GM18907 (cell line): ENCODE data around the gene CSKMT.
A peak's percentile ranks its signal among the peaks of the same experiment; 100 is the strongest.
"Not testable (repeated sequence)": the region's sequence is repeated elsewhere in the genome, so short reads cannot be mapped to it uniquely, and the experiment has no call there.

Experiments used
- ATAC-seq: cut with Tn5 transposase; IDR thresholded peaks from one replicate; pipeline ENCODE4 v1.9.1; 2021; ENCODE audit warnings: mild to moderate bottlenecking, moderate library complexity; ENCODE audit not compliant: unreplicated experiment

CSKMT gene

GRCh38 chr11:62654297-62654696 lies 10.8 kb upstream of the CSKMT start:
- no peak for ATAC-seq

GRCh38 chr11:62656796-62657429 lies 8.2 kb upstream of the CSKMT start:
- ATAC-seq, result no peak

- ATAC-seq, result peak; percentile 41
These were observed 572 bp upstream of the CSKMT start for GRCh38 chr11:62664405-62665074.

GRCh38 chr11:62665599-62666258 lies 617 bp downstream of the CSKMT start:
- ATAC-seq, result peak; percentile 9

- no peak for ATAC-seq
These were observed 1.3 kb downstream of the CSKMT start for GRCh38 chr11:62666259-62666926.

GRCh38 chr11:62667460-62667859 lies 2.3 kb downstream of the CSKMT start:
- ATAC-seq, result no peak

- ATAC-seq, result no peak
These were observed 4.5 kb downstream of the CSKMT start for GRCh38 chr11:62669420-62670161.

GRCh38 chr11:62671236-62671607 lies 6.1 kb downstream of the CSKMT start:
- no peak for ATAC-seq

GRCh38 chr11:62671608-62672389 lies 6.7 kb downstream of the CSKMT start, which contains the start of the genes LBHD1 and UQCC3:
LBHD1 (minus strand) TSS chr11:62672267; CDS start chr11:62670031, 2,236 bp downstream.
UQCC3 (plus strand) TSS chr11:62671673; CDS start chr11:62671746, 73 bp downstream.
- ATAC-seq, result peak; percentile 53

GRCh38 chr11:62673196-62673525 lies 8.0 kb downstream of the CSKMT start:
- no peak for ATAC-seq

- ATAC-seq, result not testable (repeated sequence)
These were observed 10.3 kb downstream of the CSKMT start for GRCh38 chr11:62675415-62675814.

GRCh38 chr11:62676698-62677097 lies 11.6 kb downstream of the CSKMT start:
- ATAC-seq, result no peak

- no peak for ATAC-seq
These were observed 12.0 kb downstream of the CSKMT start for GRCh38 chr11:62677156-62677555.

- ATAC-seq, result no peak
These were observed 12.6 kb downstream of the CSKMT start for GRCh38 chr11:62677714-62678113.

- ATAC-seq, result no peak
These were observed 13.3 kb downstream of the CSKMT start for GRCh38 chr11:62678433-62678769.

- ATAC-seq, result peak; percentile 63
These were observed 13.9 kb downstream of the CSKMT start, which contains the start of gene UBXN1 for GRCh38 chr11:62678770-62679696. UBXN1 (minus strand) TSS chr11:62679073; CDS start chr11:62678923, 150 bp downstream.

GRCh38 chr11:62680825-62681240 lies 15.7 kb downstream of the CSKMT start:
- ATAC-seq, result peak; percentile 71

GRCh38 chr11:62682518-62682917 lies 17.4 kb downstream of the CSKMT start:
- ATAC-seq, result no peak
